Activated CD8-positive, alpha-beta memory T cell treated with anti-CD3 and anti-CD28 coated beads for 1 hour (primary cell): Measurements from ENCODE around the gene PDE5A.

ENCODE experiments used
- DNase-seq, 2 donors: peaks; one replicate each; pipeline ENCODE4 v3.0.0-alpha.2; 2020; ENCODE audit warnings: low read depth in 1 of 2; ENCODE audit errors: extremely low read depth in 1 of 2

PDE5A gene

GRCh38 chr4:119525005-119525749 lies 103.4 kb downstream of the PDE5A start:
- no peak for DNase-seq

- DNase-seq, result no peak
Observed at GRCh38 chr4:119523399-119523798, 105.2 kb downstream of the PDE5A start.

- no peak for DNase-seq
Observed at GRCh38 chr4:119521268-119521667, 107.3 kb downstream of the PDE5A start.

GRCh38 chr4:119518915-119519410 lies 109.6 kb downstream of the PDE5A start:
- DNase-seq, result no peak

- DNase-seq, result no peak
Observed at GRCh38 chr4:119518230-119518892, 110.2 kb downstream of the PDE5A start.

GRCh38 chr4:119517361-119518229 lies 111.0 kb downstream of the PDE5A start:
- DNase-seq, result no peak

- no peak for DNase-seq
Observed at GRCh38 chr4:119512398-119512797, 116.2 kb downstream of the PDE5A start.

GRCh38 chr4:119510395-119511149 lies 118.0 kb downstream of the PDE5A start:
- no peak for DNase-seq

- DNase-seq, result no peak
Observed at GRCh38 chr4:119508281-119508680, 120.3 kb downstream of the PDE5A start.

- no peak for DNase-seq
Observed at GRCh38 chr4:119506806-119507205, 121.8 kb downstream of the PDE5A start.

- DNase-seq, result no peak
Observed at GRCh38 chr4:119504616-119505015, 124.0 kb downstream of the PDE5A start.

- DNase-seq, result no peak
Observed at GRCh38 chr4:119501740-119502139, 126.9 kb downstream of the PDE5A start.

- no peak for DNase-seq
Observed at GRCh38 chr4:119498527-119498926, 130.1 kb downstream of the PDE5A start.

GRCh38 chr4:119493886-119494285 lies 134.7 kb downstream of the PDE5A start:
- no peak for DNase-seq

- no peak for DNase-seq
Observed at GRCh38 chr4:119493419-119493818, 135.2 kb downstream of the PDE5A start.

- DNase-seq, result no peak
Observed at GRCh38 chr4:119490335-119490734, 138.3 kb downstream of the PDE5A start.

GRCh38 chr4:119489305-119489704 lies 139.3 kb downstream of the PDE5A start:
- no peak for DNase-seq

- DNase-seq, result no peak
Observed at GRCh38 chr4:119480331-119480730, 148.3 kb downstream of the PDE5A start.

GRCh38 chr4:119479835-119480234 lies 148.8 kb downstream of the PDE5A start:
- DNase-seq, result no peak

GRCh38 chr4:119479180-119479808 lies 149.3 kb downstream of the PDE5A start:
- DNase-seq, result no peak
